C4-2B (cell line): ENCODE results near the gene TRIM62.

Source experiments
- ZFX ChIP-seq: fragments of 450-650 bp; IDR thresholded peaks from 2 replicates; pipeline ENCODE4 v1.6.1; 2017
- TF ChIP-seq, protein P1 (sequence below): fragments of 450-650 bp; conservative IDR thresholded peaks from 2 replicates; pipeline ENCODE4 v1.5.1; 2017; ENCODE audit warnings: mild to moderate bottlenecking

DNA sequence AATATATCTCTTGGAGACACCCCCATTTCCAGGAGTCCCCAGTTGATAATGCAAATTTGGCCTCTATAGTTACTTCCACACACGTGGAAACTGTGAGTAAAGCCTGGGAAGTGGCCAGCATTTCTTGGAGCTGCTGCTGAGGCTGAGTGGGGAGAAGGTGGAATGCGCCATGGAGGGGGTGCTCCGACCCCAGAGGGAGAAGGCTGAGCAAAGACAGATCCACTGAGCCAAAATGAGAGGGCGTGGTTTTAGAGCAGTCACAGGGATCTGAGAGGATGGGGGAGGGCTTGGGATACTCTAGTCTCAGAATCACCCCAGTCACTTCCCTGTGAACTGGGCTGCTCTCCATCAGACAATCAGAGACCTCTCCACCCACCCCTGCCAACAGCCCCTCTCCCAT, 38.7 kb downstream of the TRIM62 start:
- TF ChIP-seq, protein P1, sequence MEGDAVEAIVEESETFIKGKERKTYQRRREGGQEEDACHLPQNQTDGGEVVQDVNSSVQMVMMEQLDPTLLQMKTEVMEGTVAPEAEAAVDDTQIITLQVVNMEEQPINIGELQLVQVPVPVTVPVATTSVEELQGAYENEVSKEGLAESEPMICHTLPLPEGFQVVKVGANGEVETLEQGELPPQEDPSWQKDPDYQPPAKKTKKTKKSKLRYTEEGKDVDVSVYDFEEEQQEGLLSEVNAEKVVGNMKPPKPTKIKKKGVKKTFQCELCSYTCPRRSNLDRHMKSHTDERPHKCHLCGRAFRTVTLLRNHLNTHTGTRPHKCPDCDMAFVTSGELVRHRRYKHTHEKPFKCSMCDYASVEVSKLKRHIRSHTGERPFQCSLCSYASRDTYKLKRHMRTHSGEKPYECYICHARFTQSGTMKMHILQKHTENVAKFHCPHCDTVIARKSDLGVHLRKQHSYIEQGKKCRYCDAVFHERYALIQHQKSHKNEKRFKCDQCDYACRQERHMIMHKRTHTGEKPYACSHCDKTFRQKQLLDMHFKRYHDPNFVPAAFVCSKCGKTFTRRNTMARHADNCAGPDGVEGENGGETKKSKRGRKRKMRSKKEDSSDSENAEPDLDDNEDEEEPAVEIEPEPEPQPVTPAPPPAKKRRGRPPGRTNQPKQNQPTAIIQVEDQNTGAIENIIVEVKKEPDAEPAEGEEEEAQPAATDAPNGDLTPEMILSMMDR: no peak
- TF ChIP-seq ZFX: no peak
